Measurements from ENCODE around the gene CYP26A1.

Gene CYP26A1

DNA sequence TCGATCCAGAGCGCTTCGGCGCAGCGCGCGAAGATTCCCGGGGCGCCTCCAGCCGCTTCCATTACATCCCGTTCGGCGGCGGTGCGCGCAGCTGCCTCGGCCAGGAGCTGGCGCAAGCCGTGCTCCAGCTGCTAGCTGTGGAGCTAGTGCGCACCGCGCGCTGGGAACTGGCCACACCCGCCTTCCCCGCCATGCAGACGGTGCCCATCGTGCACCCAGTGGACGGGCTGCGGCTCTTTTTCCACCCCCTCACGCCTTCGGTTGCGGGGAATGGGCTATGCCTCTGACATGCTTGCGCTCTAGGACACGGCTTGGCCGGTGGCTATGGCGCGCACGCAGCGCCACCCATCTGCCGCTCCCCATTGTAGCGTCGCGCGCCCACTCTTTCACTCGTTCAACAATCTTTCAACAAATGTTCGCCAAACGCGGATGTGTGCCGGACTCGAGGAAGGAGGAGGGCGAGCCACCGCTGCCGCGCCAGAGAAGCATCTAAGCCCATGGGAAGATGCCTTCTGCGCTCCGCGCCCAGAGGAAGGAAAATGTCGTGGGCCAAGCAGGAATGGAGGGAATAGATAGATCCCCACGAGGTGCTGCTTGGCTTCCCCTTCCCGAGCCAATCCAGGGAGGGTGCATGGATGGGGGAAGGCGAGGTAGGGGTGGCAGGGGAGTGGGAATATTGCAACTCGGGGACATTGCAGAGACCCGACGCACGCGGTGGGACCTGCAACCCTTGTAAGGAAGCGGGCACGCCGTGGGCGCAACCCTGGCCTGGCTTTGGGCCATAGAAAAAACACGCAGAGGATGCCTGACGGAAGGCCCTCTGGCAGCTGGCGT lies 5.1 kb upstream of the CYP26A1 start:
- no peaks in the 10 kb centered on the region for H3K36me3 ChIP-seq (replicated peaks)
- H3K4me1 ChIP-seq: peaks cover 4% of the 10 kb centered on the region; the same call in 1 of the 2 replicates
- in situ Hi-C loops (cut with MboI; ENCODE audit: low sequenced_read_pairs): loop anchor here (25.0 kb wide), 1 partner anchor 181 kb away; no protein-coding TSS in a partner anchor
- no peaks in the 10 kb centered on the region for H3K9me3 ChIP-seq
- DNase-seq (ENCODE audit: low spot score in 2 of 2): peak in 1 of 2 experiments; percentile 61
- peaks cover 10% of the 10 kb centered on the region for H3K27me3 ChIP-seq (ENCODE audit: low read depth)
- peak overlapping the region; percentile 28 for H3K4me3 ChIP-seq

DNA sequence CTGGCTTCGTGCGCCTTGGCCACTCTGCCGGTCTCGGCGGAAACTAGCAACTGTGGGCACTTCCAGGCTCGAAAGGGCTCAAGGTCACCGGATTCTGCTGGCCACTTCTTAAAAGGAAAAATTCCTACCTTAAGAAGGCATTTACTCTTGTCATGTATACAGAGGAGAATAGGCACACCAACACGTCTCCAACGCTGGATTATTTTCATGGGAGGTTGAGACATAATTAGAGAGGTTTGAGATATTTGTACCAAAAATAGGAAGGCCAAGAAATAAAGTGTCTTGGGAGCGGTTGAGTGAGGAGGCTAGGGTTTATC lies 4.5 kb upstream of the CYP26A1 start:
- in situ Hi-C loops (cut with MboI; ENCODE audit: low sequenced_read_pairs): loop anchor here (25.0 kb wide), 1 partner anchor 182 kb away; no protein-coding TSS in a partner anchor
- Histone ChIP-seq H3K9me3 (no peaks in the 10 kb centered on the region), H3K27me3 (ENCODE audit: low read depth) (peaks cover 10% of the 10 kb centered on the region), H3K36me3 (replicated peaks) (no peaks in the 10 kb centered on the region), H3K4me1 (peaks cover 4% of the 10 kb centered on the region; the same call in 1 of the 2 replicates), H3K4me3 (no peak overlapping the region)
- no peak for DNase-seq (ENCODE audit: low spot score in 2 of 2)

DNA sequence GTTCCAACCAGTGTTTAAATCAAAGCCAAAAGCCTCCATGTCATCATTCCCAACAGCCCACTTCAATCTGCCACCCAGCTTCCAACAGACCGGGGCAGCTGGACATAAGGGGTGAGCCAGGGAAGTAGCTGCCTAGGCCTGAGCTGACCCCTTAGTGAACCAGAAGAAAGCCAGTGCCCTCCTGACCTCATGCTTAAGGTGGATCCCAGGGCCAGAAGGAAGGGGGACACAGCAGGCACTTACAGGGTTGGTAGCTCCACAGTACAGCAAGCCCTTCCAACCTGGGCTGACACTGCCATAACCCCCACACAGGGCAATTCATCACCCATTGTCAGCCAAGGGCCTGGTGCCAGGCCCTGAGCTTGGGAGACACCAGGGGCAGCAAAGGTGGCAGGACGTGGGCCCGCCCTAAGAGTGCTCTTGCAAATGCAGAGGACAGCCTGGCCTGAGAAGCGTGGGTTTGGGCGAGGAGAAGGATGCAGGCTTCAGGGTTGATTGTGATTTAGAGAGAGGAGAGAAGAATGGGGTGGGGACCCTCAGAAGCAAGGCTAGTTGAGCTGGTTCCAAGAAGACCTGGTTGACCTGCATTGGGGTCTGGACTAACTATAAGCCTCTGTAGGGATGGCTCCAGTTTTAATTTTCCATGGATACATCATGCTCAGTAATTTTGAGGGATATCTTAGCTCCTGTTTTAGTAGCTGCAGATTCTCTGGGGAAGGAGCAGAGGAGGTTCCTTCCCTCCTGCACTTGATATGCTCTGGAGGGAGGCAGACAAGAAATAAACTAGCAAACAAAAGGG lies 3.1 kb upstream of the CYP26A1 start:
- in situ Hi-C loops (cut with MboI; ENCODE audit: low sequenced_read_pairs): loop anchor here (10.0 to 25.0 kb wide), 2 partner anchors 66 to 183 kb away; no protein-coding TSS in a partner anchor
- DNase-seq (ENCODE audit: low spot score in 2 of 2): no peak
- H3K4me1 ChIP-seq: peaks cover 4% of the 10 kb centered on the region; the same call in 1 of the 2 replicates
- no peaks in the 10 kb centered on the region for H3K9me3 ChIP-seq
- H3K27me3 ChIP-seq (ENCODE audit: low read depth): peaks cover 10% of the 10 kb centered on the region
- H3K36me3 ChIP-seq (replicated peaks): no peaks in the 10 kb centered on the region
- no peak overlapping the region for H3K4me3 ChIP-seq

DNA sequence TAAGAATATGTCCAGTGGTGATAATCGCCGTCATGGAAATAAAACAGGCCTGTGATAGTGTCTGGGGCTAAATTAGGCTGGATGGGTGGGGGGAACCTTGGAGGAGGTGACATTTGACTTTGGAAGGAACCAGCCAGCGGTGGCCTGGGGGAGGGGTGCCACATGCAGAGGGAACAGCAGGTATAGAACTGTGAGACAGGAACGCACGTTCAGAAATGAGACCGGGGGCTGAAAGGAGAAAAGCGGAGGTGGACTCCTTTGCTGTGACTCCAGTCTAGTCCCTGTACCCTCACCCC lies 2.6 kb upstream of the CYP26A1 start:
- H3K36me3 ChIP-seq (replicated peaks): no peaks in the 10 kb centered on the region
- no peak overlapping the region for H3K4me3 ChIP-seq
- no peaks in the 10 kb centered on the region for H3K9me3 ChIP-seq
- DNase-seq (ENCODE audit: low spot score in 2 of 2): peak in 1 of 2 experiments; percentile 7
- H3K27me3 ChIP-seq (ENCODE audit: low read depth): peaks cover 10% of the 10 kb centered on the region
- H3K4me1 ChIP-seq: peaks cover 7% of the 10 kb centered on the region; the same call in 1 of the 2 replicates
- in situ Hi-C loops (cut with MboI; ENCODE audit: low sequenced_read_pairs): loop anchor here (10.0 to 25.0 kb wide), 2 partner anchors 66 to 184 kb away; no protein-coding TSS in a partner anchor

DNA sequence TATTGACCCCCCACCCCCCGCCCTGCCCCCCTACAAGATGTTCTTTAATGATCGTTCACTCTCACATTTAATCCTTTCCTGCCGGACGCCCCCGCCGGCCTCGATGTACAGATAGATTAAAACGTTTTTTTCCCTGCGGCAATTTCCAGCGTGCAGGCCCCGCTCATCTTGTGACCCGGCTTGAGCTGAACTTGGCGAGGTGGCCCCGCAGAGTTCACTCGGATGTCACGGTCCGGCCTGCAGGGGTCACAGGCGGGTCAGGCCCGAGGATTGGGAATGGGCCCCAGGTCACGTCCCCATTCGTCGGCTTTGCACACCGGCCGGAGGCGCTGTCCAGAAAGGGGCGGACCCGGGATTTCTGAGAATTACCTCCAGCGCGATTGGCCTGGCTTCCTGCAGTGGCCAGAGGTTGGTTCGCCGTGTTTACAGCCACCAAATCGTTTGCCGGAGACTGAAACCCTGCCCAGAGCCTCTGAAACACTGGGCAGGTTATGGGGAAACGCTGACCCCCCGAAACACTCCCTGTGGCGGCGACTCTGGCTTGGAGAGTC lies 1.9 kb upstream of the CYP26A1 start:
- no peaks in the 10 kb centered on the region for H3K9me3 ChIP-seq
- no peak for DNase-seq (ENCODE audit: low spot score in 2 of 2)
- H3K36me3 ChIP-seq (replicated peaks): no peaks in the 10 kb centered on the region
- peaks cover 10% of the 10 kb centered on the region for H3K27me3 ChIP-seq (ENCODE audit: low read depth)
- in situ Hi-C loops (cut with MboI; ENCODE audit: low sequenced_read_pairs): loop anchor here (10.0 to 25.0 kb wide), 2 partner anchors 67 to 184 kb away; no protein-coding TSS in a partner anchor
- peaks cover 10% of the 10 kb centered on the region for H3K4me1 ChIP-seq
- H3K4me3 ChIP-seq: no peak overlapping the region

DNA sequence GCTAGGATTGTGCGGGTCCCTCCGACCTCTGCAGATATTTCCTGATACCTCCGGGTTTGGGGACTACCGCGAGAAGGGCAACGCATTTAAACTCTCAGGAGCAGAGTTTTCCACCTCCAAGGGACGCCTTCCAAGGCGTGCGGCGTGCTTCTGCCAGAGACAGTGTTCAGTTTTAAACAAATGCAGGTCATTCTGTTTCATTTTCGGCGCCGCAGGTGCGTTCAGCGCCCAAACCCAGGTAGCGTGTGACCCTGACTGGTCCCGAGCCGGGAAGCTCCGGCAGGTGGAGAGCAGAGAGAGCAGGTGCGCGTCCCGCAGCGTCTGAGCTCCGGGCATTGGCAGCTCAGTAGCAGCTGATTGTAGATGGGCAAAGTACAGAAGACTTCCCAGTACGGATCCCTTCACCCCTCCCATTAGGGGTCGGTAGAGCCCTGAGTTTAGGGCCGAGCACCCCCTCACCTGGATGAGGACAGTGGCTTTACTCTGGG lies 1.4 kb upstream of the CYP26A1 start:
- Histone ChIP-seq H3K36me3 (replicated peaks) (no peaks in the 10 kb centered on the region), H3K9me3 (no peaks in the 10 kb centered on the region), H3K27me3 (ENCODE audit: low read depth) (peaks cover 9% of the 10 kb centered on the region), H3K4me1 (peaks cover 10% of the 10 kb centered on the region), H3K4me3 (no peak overlapping the region)
- in situ Hi-C loops (cut with MboI; ENCODE audit: low sequenced_read_pairs): loop anchor here (10.0 to 25.0 kb wide), 2 partner anchors 67 to 185 kb away; no protein-coding TSS in a partner anchor
- DNase-seq (ENCODE audit: low spot score in 2 of 2): no peak

DNA sequence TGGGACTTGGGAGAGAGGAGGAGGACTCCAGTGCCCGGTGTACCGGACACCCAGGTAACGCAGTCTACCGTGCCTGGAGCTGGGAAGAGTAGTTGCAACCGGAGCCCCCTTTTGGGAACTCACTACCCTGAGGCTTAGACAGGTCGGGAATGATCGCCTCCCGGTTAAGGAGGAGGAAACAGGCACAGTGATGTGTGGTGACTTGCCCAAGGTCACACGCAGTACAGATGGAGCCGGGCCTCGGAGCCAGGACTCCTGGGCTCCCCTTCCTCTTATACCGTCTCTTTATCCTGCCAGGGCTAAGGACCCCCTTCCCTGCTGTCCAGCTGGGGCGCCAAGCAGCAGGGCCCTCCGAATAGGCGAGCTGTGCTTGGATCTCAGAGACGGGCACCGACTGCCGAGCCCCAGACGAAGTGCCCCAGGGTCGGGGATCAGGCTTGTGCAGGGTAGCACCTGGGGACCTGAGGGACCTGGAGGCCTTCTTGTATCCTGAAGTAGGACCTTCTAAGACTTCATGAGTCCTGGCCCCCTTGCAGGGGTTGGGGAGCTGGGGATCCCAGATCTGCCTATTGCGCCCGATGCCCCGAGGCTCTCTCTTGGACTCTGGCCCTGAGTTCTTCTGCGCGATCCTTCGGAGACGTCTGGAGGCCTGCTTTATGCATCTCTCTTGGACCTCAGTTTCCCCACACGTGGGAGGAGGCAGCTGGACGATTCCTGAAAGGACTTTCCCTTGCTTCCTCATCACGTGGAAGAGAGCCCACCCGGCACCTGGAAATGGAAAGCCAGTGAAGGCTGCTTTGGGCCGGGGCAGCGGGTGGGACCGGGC lies 767 bp upstream of the CYP26A1 start:
- no peaks in the 10 kb centered on the region for H3K36me3 ChIP-seq (replicated peaks)
- H3K27me3 ChIP-seq (ENCODE audit: low read depth): peaks cover 5% of the 10 kb centered on the region
- DNase-seq (ENCODE audit: low spot score in 2 of 2): no peak
- H3K4me1 ChIP-seq: peaks cover 9% of the 10 kb centered on the region
- no peaks in the 10 kb centered on the region for H3K9me3 ChIP-seq
- peak overlapping the region; percentile 45 for H3K4me3 ChIP-seq
- in situ Hi-C loops (cut with MboI; ENCODE audit: low sequenced_read_pairs): loop anchor here (10.0 to 25.0 kb wide), 2 partner anchors 68 to 186 kb away; no protein-coding TSS in a partner anchor

DNA sequence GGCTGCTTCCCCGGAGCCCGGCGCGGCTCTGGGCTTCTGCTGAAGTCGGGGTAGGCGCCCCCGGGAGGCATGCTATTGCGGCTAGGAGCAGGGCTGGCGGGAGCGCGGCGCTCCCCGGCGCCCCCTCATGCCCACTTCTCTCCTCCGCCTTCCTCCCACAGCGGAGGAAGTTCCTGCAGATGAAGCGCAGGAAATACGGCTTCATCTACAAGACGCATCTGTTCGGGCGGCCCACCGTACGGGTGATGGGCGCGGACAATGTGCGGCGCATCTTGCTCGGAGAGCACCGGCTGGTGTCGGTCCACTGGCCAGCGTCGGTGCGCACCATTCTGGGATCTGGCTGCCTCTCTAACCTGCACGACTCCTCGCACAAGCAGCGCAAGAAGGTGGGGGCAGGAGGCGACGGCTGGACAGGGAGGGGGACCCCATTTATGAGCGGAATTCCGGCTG lies 479 bp downstream of the CYP26A1 start:
- DNase-seq (ENCODE audit: low spot score in 2 of 2): peak; percentile 59 to 77
- H3K9me3 ChIP-seq: no peaks in the 10 kb centered on the region
- H3K4me1 ChIP-seq: peaks cover 6% of the 10 kb centered on the region
- in situ Hi-C loops (cut with MboI; ENCODE audit: low sequenced_read_pairs): loop anchor here (10.0 to 25.0 kb wide), 2 partner anchors 69 to 187 kb away; no protein-coding TSS in a partner anchor
- H3K27me3 ChIP-seq (ENCODE audit: low read depth): no peaks in the 10 kb centered on the region
- H3K36me3 ChIP-seq (replicated peaks): no peaks in the 10 kb centered on the region
- H3K4me3 ChIP-seq: peak overlapping the region; percentile 45

DNA sequence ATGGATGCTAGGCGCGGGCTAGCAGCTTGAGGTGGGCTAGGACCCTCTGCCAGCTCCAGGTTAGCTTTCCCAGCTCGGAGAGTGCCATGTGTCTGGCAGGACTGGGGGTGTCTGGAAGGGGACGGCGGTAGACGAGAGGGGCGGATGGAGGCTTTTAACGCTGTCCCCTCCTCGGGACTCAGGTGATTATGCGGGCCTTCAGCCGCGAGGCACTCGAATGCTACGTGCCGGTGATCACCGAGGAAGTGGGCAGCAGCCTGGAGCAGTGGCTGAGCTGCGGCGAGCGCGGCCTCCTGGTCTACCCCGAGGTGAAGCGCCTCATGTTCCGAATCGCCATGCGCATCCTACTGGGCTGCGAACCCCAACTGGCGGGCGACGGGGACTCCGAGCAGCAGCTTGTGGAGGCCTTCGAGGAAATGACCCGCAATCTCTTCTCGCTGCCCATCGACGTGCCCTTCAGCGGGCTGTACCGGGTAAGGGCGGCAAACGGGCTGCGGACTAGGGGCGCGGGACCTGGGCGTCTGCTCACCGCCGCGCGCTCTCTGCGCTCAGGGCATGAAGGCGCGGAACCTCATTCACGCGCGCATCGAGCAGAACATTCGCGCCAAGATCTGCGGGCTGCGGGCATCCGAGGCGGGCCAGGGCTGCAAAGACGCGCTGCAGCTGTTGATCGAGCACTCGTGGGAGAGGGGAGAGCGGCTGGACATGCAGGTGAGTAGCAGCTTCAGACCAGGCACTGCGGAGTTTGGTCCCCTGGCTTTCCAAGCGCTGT lies 1.1 kb downstream of the CYP26A1 start:
- Histone ChIP-seq H3K4me1 (peaks cover 6% of the 10 kb centered on the region), H3K9me3 (no peaks in the 10 kb centered on the region), H3K27me3 (ENCODE audit: low read depth) (no peaks in the 10 kb centered on the region), H3K4me3 (peak overlapping the region; percentile 45), H3K36me3 (replicated peaks) (no peaks in the 10 kb centered on the region)
- in situ Hi-C loops (cut with MboI; ENCODE audit: low sequenced_read_pairs): loop anchor here (10.0 to 25.0 kb wide), 3 partner anchors 70 to 413 kb away; partner anchors contain the start of genes CEP55 and MYOF
- DNase-seq (ENCODE audit: low spot score in 2 of 2): no peak

DNA sequence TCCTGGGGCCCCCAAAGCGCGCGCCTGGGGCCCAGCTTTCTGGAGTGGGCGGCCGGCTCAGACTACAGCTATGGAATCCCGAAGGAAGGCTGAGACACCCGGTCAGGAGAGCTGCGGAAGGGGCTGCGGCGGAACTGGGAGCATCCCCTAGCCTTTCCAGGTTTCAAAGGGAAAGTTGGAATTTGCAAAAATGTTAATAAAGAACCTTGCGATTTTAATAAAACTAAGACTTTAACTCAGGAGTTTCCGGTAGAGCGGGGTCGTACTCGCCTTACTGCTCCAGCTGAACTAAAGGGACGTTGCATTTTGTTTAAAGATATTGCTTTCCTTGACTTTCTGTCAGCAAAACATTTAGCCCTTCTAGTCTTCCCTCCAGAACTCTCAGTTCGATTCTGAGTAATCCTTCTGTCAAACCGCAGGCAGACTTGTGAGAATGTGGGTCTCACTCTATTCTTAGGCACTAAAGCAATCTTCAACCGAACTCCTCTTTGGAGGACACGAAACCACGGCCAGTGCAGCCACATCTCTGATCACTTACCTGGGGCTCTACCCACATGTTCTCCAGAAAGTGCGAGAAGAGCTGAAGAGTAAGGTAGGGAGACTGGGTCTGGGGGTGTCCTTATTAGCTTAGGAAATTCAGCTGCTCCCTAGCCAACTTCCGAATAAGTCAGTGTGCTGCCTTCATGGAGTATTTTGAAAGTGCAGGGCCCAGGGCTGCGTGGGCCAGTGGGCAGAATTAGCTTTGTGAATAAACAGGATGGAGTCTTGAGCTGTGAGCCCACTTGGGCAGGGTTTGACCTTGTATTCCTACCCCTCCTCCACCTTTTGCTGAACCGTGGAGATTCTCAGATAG lies 1.9 kb downstream of the CYP26A1 start:
- H3K4me1 ChIP-seq: peaks cover 12% of the 10 kb centered on the region
- no peak overlapping the region for H3K4me3 ChIP-seq
- H3K9me3 ChIP-seq: no peaks in the 10 kb centered on the region
- in situ Hi-C loops (cut with MboI; ENCODE audit: low sequenced_read_pairs): loop anchor here (10.0 to 25.0 kb wide), 2 partner anchors 71 to 412 kb away; partner anchors contain the start of genes CEP55 and MYOF
- H3K27me3 ChIP-seq (ENCODE audit: low read depth): no peaks in the 10 kb centered on the region
- DNase-seq (ENCODE audit: low spot score in 2 of 2): no peak
- no peaks in the 10 kb centered on the region for H3K36me3 ChIP-seq (replicated peaks)

DNA sequence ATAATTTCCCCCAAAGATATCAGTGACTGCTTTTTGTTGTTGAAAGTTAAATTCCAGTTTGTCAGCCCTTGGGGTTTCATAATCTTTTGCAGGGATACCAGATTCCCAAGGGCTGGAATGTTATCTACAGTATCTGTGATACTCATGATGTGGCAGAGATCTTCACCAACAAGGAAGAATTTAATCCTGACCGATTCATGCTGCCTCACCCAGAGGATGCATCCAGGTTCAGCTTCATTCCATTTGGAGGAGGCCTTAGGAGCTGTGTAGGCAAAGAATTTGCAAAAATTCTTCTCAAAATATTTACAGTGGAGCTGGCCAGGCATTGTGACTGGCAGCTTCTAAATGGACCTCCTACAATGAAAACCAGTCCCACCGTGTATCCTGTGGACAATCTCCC lies 3.2 kb downstream of the CYP26A1 start:
- Histone ChIP-seq H3K4me1 (peaks cover 12% of the 10 kb centered on the region), H3K4me3 (no peak overlapping the region), H3K36me3 (replicated peaks) (no peaks in the 10 kb centered on the region), H3K27me3 (ENCODE audit: low read depth) (no peaks in the 10 kb centered on the region), H3K9me3 (no peaks in the 10 kb centered on the region)
- in situ Hi-C loops (cut with MboI; ENCODE audit: low sequenced_read_pairs): loop anchor here (10.0 to 25.0 kb wide), 2 partner anchors 72 to 410 kb away; partner anchors contain the start of genes CEP55 and MYOF
- DNase-seq (ENCODE audit: low spot score in 2 of 2): no peak

All from HAP-1 (cell line).